Left ventricle myocardium inferior (tissue), 1 donor: ENCODE data around the gene ARHGEF16. TPM values are rescaled to one million over a fixed set of nuclear protein-coding genes. Genes with fewer than 3 reads are reported as not detected.
A peak's percentile ranks its signal among the peaks of the same experiment; 100 is the strongest.

Experiments
- DNase-seq: peaks from one replicate; pipeline ENCODE4 v3.0.0-alpha.2; 2020
- H3K27ac ChIP-seq: fragments of 200-600 bp; replicated peaks from 2 replicates; pipeline ENCODE4 v1.8.0; 2021
- H3K27me3 ChIP-seq: fragments of 200-600 bp; 2 replicates; pipeline ENCODE4 v1.8.0; 2021; ENCODE audit warnings: low read depth
- H3K36me3 ChIP-seq: fragments of 200-600 bp; 2 replicates; pipeline ENCODE4 v1.8.0; 2021
- H3K4me1 ChIP-seq: fragments of 200-600 bp; 2 replicates; pipeline ENCODE4 v1.8.0; 2021
- H3K4me3 ChIP-seq: fragments of 200-600 bp; 2 replicates; pipeline ENCODE4 v1.8.0; 2021; ENCODE audit warnings: mild to moderate bottlenecking, moderate library complexity
- H3K9me3 ChIP-seq: fragments of 200-600 bp; replicated peaks from 2 replicates; pipeline ENCODE4 v1.8.0; 2021
- intact Hi-C: fragments of 100-400 bp; cut with micrococcal nuclease; formaldehyde crosslinking; loops from one replicate; pipeline ENCODE4 v1.11.0; 2022
- total RNA-seq: library from RNA; stranded (reverse); fragmentation: NEBNext Ultra II Directional; extraction: Animal tissue kit (Norgen Biotek cat#: 25700); gene quantifications from one replicate; pipeline ENCODE4 v1.2.1, GENCODE V29; 2021
- TF ChIP-seq, protein P1 (sequence below): fragments of 200-600 bp; IDR thresholded peaks from 2 replicates; pipeline ENCODE4 v1.8.0; 2021; ENCODE audit warnings: antibody characterized with exemption, mild to moderate bottlenecking, borderline replicate concordance
- donor health status: DM: no; HTN: yes; CAD: no; lungs with severe emphysema.

The ARHGEF16 gene
- total RNA-seq, 1 donor from 2014 or later = 0.52 TPM

DNA sequence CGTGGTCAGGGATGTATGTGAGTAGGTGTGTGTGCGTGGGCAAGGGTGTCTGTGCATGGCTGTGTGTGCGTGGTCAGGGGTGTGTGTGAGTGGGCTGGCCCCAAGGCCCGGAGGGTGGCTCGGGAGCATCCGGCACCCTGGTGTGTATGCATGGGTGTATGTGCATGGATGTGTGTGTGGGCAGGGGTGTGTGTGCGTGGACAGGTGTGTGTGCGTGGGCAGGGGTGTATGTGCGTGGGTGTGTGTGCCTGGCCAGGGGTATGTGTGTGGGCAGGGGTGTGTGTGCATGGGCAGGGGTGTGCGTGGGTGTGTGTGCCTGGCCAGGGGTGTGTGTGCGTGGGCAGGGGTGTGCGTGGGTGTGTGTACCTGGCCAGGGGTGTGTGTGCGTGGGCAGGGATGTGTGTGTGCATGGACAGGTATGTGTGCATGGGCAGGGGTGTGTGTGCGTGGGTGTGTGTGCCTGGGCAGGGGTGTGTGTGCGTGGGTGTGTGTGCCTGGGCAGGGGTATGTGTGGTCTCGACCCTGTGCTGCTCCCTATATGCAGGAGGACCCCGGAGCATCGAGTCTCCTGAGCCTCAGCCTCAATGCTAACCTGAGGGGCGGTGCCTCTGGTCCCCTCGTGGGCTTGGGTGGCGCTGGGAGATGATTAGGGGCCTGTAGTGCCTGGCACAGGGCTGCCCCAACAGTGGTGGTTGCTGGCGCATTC is 16.3 kb downstream of the ARHGEF16 start:
- TF ChIP-seq, protein P1, sequence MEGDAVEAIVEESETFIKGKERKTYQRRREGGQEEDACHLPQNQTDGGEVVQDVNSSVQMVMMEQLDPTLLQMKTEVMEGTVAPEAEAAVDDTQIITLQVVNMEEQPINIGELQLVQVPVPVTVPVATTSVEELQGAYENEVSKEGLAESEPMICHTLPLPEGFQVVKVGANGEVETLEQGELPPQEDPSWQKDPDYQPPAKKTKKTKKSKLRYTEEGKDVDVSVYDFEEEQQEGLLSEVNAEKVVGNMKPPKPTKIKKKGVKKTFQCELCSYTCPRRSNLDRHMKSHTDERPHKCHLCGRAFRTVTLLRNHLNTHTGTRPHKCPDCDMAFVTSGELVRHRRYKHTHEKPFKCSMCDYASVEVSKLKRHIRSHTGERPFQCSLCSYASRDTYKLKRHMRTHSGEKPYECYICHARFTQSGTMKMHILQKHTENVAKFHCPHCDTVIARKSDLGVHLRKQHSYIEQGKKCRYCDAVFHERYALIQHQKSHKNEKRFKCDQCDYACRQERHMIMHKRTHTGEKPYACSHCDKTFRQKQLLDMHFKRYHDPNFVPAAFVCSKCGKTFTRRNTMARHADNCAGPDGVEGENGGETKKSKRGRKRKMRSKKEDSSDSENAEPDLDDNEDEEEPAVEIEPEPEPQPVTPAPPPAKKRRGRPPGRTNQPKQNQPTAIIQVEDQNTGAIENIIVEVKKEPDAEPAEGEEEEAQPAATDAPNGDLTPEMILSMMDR = no peak
- Histone ChIP-seq H3K9me3 (no peaks in the 10 kb centered on the region), H3K4me1 (peaks cover 12% of the 10 kb centered on the region), H3K27me3 (no peaks in the 10 kb centered on the region), H3K36me3 (no peaks in the 10 kb centered on the region), H3K4me3 (no peak overlapping the region), H3K27ac (peak overlapping the region; percentile 57)
- no peak for DNase-seq
- intact Hi-C loops = no loop called here

DNA sequence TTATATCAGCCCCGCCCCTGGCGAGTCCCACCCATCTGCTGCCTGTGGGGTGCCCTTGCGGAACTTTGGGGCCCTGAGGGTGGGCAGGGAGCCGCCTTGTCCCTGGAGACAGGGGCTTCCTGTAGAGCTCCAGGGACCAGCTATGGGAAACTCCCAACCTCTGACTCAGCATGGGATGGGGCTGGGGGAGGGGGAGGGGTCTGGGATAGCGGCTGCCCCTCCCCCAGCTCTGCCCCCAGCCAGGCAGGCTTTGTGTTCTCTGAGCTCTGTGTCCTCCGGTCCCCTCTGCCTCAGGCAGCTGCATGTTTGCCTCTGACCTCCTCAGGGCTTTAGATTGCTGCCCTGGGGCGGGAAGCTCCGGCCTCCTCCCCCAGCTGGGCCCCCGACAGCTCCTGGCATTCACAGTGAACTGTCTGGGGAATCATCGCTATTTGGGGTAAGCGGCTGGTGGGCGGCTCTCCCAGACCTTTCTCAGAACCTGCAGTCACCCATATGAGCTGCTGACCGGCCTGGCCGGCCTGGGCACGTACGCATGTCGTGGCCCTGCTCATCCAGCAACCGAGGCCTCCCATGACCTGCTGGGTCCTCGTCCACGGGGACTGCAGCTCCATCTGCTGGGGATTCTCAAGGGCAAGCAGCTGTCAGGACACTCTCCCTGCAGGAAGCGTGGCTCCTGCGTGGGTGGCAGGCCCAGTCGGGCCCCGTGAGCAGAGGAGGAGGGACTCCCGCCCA is 17.1 kb downstream of the ARHGEF16 start:
- peak; percentile 62 for DNase-seq
- Histone ChIP-seq H3K4me1 (peaks cover 12% of the 10 kb centered on the region), H3K27me3 (no peaks in the 10 kb centered on the region), H3K9me3 (no peaks in the 10 kb centered on the region), H3K27ac (peak overlapping the region; percentile 57), H3K4me3 (no peak overlapping the region), H3K36me3 (no peaks in the 10 kb centered on the region)
- TF ChIP-seq, protein P1 = peak; percentile 72
- intact Hi-C loops = no loop called here

DNA sequence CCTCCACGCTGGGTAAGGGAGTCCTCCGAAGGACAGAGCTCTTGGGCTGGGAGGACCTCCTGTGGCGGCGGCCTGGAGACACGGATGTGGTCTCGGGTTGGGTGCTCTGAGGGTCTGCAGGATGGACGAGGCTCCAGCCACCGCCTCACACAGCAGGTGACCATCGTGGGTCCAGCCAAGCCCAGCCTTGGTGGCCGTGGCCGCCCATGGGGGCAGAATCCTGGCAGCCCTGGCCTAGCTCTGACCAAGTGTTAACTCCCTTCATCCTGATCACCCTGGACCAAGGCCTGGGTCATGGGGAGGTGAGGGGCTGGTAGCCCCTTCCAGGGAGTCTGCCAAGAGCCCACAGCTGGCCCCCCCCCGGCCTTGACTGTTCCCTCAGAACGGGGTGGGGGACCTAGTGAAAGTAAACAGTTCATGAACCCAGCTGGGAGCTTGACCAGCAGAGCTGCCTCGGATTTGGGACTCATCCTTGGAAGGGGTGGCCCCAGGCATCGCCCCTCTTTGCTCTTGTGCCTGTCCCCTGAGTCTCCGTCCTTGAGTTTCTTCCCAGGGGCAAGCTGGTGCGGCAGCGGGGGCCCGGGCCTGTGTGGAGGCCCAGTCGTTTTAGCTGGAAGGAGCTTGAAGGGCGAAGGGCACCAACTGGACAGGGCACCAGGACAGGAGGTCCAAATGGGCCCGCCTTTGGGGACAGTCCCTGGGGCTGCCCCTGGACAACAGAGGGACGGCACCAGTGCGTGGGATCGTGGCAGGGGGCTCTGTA is 17.8 kb downstream of the ARHGEF16 start:
- intact Hi-C loops = no loop called here
- Histone ChIP-seq H3K27me3 (no peaks in the 10 kb centered on the region), H3K4me1 (peaks cover 12% of the 10 kb centered on the region), H3K4me3 (no peak overlapping the region), H3K36me3 (no peaks in the 10 kb centered on the region), H3K9me3 (no peaks in the 10 kb centered on the region), H3K27ac (peak overlapping the region; percentile 57)
- DNase-seq = no peak
- TF ChIP-seq, protein P1 = peak; percentile 8

DNA sequence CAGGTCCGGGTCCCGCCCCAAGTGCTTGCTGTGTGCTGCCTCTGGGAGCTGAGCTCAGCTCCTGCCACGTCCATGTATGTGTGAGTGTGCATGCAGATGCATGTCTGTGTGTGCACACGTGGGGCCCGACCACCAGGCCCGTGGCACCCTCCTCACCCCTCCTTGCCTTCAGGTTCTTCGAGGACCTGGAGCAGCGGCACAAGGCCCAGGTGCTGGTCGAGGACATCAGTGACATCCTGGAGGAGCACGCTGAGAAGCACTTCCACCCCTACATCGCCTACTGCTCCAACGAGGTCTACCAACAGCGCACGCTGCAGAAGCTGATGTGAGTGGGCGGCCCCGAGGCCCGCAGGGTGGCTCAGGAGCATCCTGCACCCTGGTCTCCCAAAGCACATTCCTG is 18.4 kb downstream of the ARHGEF16 start:
- intact Hi-C loops = no loop called here
- no peak for DNase-seq
- H3K9me3 ChIP-seq = no peaks in the 10 kb centered on the region

DNA sequence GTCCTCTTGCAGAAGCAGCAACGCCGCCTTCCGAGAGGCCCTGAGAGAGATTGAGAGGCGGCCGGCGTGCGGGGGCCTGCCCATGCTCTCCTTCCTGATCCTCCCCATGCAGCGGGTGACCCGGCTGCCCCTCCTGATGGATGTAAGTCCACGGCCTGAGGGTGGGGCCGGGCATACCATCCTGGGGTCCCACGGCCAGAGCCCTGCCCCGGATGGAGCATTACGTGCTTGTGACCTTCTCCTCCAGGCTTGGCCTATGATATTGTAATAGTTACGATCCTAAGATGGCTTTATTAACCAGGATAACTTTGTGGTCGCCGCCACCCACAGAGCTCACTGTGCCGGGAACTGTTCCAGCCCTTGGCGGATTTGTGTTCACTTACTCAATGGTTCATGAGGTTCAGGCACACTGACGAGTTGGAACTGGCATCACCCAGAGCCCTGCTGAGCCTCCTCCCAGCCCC is 18.9 kb downstream of the ARHGEF16 start:
- DNase-seq = no peak
- no peak overlapping the region for H3K4me3 ChIP-seq
- peaks cover 12% of the 10 kb centered on the region for H3K4me1 ChIP-seq
- H3K27me3 ChIP-seq = no peaks in the 10 kb centered on the region
- no peaks in the 10 kb centered on the region for H3K9me3 ChIP-seq
- TF ChIP-seq, protein P1 = no peak
- intact Hi-C loops = no loop called here
- H3K36me3 ChIP-seq = no peaks in the 10 kb centered on the region
- H3K27ac ChIP-seq = no peak overlapping the region

More for the DNA sequence above, 18.4 kb downstream of the ARHGEF16 start:
- H3K27ac ChIP-seq = no peak overlapping the region
- H3K4me1 ChIP-seq = peaks cover 12% of the 10 kb centered on the region
- no peak overlapping the region for H3K4me3 ChIP-seq
- H3K27me3 ChIP-seq = no peaks in the 10 kb centered on the region
- H3K36me3 ChIP-seq = no peaks in the 10 kb centered on the region
- TF ChIP-seq, protein P1 = no peak
